Central memory CD4-positive, alpha-beta T cell (primary cell): ENCODE measurements around the gene GRK1.

Experiments used
- DNase-seq: peaks from one replicate; pipeline ENCODE4 v3.0.0; 2022

GRK1 gene

GRCh38 chr13:113763254-113763653 is 96.2 kb downstream of the GRK1 start:
- no peak for DNase-seq

- DNase-seq: no peak
These were observed 97.2 kb downstream of the GRK1 start for GRCh38 chr13:113763961-113764792.

DNA sequence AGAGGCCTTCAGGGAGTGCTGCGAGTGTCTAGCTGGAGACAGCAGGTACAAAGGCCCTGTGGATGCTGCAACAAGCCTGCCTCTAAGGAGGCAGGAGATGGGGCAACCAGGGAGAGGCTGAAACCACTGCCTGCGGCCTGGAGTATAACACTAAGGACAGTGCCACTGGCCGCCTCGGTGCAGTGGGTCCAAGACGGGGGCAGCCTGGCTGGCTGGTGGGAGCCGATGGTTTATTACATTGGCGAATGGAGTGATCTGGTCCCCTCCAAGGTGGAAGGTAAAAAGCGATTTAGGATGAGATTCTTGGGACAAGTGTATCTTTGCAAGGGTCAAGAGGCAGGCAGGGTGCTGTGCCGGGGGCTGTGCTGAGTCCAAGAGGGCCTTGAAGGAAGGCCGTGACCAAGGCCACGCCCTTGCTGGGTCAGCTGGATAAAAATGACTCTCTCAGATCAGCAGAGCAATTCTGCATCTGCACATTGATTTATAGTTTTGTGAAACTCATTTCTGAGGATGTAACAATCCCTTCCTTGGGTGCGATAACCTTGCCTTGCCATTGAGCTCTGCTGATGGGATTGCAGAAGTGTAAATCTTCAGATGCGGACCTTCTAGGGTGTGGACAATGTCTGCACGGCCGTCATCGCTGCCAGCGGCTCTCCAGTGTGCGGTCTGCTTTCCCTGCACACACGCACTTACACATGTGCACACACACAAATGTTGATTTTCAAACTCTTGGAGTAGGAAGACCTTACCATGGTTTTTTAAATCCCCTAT is 98.0 kb downstream of the GRK1 start:
- no peak for DNase-seq

DNA sequence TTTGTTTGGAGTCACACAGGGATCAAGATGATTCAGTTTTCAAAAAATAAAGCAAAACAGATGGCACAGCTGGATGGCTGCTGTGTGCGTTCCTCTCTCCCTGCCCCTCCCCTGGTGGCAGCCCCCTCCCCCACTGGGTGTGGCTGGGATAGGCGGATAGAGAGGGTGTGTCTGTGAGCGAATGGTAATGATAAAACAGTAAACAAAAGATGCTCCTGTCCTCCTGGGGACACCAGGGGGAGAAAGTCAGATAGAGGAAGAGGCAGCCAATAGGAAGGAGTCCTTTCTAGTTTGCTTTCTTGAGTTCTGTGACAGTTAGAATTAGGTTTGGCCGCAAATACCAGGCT is 98.5 kb downstream of the GRK1 start:
- no peak for DNase-seq

- DNase-seq: no peak
These were observed 99.2 kb downstream of the GRK1 start for GRCh38 chr13:113766035-113766800.

GRCh38 chr13:113767366-113767765 is 100.3 kb downstream of the GRK1 start:
- DNase-seq: no peak

- no peak for DNase-seq
These were observed 101.2 kb downstream of the GRK1 start for GRCh38 chr13:113768018-113768905.

DNA sequence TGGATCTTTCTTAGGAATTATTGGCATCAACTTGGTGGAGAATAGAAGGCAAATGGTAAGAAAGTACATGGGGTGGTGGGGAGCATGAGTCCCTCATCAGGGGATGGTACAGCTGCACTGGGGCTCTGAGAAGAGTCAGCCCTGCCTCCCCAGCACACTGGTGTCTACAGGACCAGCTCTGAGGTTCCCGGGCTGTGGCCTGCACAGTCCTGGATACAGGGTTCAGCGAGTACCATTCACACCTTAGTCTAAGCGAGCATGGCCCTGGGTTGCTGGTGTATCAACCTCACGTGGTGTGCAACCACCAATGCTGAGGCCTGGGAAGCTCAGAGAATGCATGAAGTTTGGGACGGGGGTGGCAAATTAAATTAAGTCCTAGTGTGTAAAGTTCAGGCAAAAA is 102.1 kb downstream of the GRK1 start:
- DNase-seq: no peak

DNA sequence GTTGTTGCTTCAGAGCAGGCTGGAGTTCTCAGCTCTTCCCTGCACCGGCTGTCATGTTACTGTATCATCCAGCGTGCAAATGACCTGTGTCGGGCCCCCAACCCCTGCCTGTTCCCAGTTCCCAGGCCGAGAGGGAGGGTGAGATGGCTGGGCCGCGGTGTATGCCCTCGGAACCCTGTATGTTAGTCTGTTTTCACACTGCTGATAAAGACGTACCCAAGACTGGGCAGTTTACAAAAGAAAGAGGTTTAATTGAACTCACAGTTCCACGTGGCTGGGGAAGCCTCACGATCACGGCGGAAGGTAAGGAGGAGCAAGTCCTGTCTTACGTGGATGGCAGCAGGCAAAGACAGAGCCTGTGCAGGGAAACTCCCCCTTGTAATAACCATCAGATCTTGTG is 102.9 kb downstream of the GRK1 start:
- no peak for DNase-seq

- DNase-seq: no peak
These were observed 103.4 kb downstream of the GRK1 start for GRCh38 chr13:113770441-113770840.

- no peak for DNase-seq
These were observed 103.9 kb downstream of the GRK1 start for GRCh38 chr13:113770937-113771336.

DNA sequence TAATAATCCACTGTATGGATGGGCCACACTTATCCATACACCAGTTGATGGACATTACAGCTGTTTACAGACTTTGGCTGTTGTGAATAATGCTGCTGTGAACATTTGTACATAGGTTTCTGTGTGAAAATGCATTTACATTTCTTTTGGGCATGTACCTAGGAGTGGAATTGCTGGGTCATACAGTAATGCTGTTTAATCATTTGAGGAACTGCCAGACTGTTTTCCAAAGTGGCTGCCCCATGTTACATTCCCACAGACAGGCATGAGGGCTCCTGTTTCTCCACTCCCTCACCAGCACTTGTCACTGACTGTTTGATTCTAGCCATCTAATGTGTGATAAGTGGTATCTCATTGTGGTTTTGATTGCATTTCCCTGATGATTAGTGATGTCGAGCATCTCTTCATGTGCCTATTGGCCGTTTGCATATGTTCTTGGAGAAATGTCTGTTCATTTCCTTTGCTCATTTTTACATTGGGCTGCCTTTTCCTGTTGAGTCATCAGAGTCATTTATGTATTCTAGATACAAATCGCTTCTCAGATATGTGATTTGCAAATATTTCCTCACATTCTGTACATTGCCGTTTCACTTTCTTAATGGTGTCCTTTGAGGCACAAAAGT is 104.8 kb downstream of the GRK1 start:
- no peak for DNase-seq

DNA sequence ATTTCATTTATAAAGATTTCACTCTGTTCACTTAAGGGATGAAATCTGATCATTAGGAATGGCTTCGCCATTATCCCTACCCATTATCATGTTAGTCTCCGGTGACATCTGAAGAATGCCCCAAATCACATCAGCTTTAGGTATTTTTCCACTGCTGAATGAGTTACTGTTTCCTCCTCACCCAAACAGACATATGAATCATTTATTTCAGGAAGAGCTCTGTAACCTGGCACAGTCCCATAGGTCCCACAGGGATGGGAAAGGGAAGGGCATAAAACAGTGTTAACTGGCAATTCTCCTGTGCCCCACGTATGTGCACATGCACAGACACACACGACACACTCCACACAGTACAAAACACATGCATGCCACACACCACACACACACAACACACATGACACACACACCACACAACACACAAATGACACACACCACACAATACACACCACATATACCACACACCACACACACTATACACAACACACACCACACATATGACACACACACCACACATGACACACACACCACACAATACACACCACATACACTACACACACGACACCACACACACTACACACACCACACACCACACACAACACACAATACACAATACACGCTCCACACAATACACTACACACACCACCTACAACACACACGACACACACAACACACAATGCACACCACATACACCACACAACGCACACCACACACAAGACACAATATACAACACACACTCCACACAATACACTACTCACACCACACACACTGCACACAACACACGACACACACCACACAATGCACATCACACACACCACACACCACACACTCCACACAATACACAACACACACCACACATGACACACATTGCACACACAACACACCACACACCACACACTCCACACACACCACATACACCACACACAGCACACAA is 107.4 kb downstream of the GRK1 start:
- no peak for DNase-seq

- DNase-seq: no peak
These were observed 108.6 kb downstream of the GRK1 start for GRCh38 chr13:113775451-113776145.

DNA sequence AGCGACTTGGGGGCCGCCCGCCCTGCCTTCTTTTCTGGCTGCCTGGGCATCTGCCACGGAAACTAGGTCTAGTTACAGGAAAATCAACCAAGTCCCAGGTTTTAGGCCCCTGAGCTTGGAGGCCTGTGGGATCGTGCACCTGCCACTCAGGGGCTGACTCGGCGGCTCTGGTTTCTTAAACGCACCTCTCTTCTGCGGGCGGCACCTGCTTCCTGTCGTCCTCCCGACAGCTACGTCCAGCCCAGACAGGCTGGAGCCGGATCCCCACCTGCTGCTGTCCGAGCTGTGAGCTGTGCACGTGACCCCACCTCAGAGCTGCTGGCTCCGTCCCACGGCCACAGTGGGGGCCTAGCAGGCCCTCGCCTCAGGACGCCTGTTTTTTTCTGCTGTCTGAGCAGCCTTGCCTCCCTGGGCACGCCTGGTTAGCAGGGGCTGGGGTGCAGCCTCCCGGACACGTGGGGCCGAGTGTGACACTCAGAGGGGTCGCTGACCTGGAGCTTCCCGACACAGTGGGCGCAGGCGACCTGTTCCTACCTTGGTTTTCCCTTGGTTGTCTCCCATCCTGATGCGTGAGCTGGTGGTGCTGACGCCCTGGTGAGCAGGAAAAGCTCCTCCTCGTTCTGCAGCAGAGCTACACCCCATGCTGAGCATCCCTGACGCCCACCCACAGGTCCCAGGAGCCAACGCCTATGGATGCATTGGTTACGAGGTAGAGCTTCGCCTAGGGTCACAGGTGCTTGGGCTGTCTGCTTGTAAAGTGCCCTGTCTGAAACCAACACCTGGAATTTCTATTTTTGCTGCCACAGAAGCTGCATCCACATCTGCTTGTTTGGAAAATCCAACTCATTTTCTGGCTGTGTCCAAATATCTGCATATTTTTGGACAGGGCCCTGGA is 109.5 kb downstream of the GRK1 start:
- no peak for DNase-seq

DNA sequence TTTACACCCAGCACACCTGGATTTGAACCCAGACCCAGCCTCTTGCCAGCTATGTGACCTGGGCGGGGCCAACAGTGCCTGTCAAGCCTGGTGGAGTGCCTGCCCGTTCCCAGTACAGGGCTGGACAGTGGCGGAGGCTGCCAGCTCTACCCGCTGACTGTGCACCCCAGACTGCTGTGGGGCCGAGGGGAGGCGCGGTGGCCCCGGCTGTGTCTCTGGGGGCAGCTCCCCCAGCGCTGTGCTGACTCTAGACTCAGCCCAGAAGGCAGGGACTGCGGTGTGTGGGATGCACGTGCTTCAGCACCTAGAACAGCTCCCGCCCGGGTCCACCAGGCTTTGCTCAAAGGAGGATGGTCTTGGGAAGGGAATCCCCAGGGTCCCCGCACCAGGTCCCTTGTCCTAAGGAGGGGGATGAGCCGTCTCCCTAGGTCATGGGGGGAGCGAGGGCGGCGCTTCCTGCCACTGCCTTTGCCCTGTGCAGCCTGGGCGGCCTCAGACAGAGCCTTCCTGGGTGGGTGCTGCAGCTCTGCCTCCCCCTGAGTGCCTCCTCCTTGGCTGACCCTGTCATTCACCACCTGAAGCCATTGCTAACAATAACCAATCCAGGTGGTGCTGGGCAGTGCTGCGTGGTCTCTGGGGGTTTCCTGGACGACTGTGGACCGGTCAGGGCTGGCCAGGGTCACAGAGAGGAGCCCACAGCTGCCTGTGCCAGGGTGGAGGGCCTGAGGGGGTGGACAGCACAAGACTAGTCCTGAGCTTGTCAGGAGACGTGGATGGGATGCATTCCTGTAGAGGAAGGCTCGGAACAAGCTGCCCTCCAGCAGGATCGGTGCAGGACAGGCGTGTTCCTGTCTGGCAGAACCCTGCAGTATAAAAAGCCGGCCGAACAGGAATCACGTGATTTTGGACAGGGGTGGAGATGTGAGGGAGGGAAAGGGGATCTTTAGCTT is 110.6 kb downstream of the GRK1 start:
- DNase-seq: no peak

DNA sequence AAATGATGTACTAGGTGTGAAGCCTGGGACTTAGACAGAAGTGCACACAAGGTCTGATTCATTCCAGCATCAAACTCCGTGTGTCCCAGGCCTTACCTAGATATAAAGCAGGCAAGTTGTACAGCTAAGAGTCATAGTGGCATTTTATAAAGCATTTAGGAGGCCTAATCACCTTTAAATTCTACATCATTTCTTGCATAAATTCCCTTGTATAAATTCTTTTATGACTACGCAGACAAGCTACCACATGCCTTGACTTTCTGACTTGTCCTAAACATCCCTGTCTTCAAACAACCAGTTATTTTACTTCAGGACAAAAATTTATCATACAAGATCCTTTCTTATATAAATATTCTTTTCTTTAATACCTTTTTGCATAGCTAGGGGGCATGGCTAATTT is 114.6 kb downstream of the GRK1 start:
- DNase-seq: no peak

- DNase-seq: no peak
These were observed 115.5 kb downstream of the GRK1 start for GRCh38 chr13:113782472-113782871.
